ACHN (cell line): ENCODE results near the gene SCN8A.
A peak's percentile ranks its signal among the peaks of the same experiment; 100 is the strongest.

ENCODE experiments used
- DNase-seq: peaks from one replicate; pipeline ENCODE4 v3.0.0-alpha.2; 2015
- in situ Hi-C: cut with HindIII; loops from 2 replicates; pipeline ENCODE4 v1.10.0; 2017; ENCODE audit warnings: low sequenced_read_pairs, low pct_ligation_motif_present, low pct_unique_long_range_greater_than_20kb

Gene SCN8A

GRCh38 chr12:51851413-51852124, 260.5 kb downstream of the SCN8A start:
- DNase-seq, result no peak
- in situ Hi-C loops, result no loop called here

GRCh38 chr12:51852404-51853137, 261.5 kb downstream of the SCN8A start:
- in situ Hi-C loops, result no loop called here
- DNase-seq, result no peak

GRCh38 chr12:51855586-51856428, 264.8 kb downstream of the SCN8A start:
- in situ Hi-C loops, result no loop called here
- peak; percentile 85 for DNase-seq

DNA sequence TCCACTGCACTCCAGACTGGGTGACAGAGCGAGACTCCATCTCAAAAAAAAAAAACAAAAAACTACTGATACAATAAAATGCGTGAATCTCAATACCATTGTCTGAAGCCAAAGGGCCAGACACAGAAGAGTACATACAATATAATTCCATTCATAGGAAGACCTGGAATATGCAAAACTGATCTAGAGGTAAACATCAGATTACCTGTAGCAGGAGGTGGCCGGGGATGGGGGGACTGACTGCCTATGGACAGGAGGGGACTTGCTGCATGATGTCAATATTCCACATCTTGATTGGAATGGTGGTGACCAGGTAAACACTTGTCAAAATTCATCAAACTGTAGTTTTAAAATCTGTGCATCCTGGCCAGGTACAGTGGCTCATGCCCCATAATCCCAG, 270.0 kb downstream of the SCN8A start:
- in situ Hi-C loops, result no loop called here
- no peak for DNase-seq
